SK-N-SH (cell line): ENCODE data around the gene DEPDC5. TPM values are rescaled to one million over a fixed set of nuclear protein-coding genes. Genes with fewer than 3 reads are reported as not detected.

Source experiments
- CTCF ChIA-PET: fragments of 300-600, 350-600 bp; formaldehyde crosslinking; extraction: SDS; loops from one replicate; lab custom pipeline; 2021; lab: Yijun Ruan, JAX
- POLR2A ChIA-PET: fragments of 350-600 bp; sonication (Branson Sonifier 250); formaldehyde crosslinking; extraction: SDS; loops from one replicate; lab custom pipeline; 2020; ENCODE audit warnings: antibody characterized with exemption, inconsistent platforms; lab: Yijun Ruan, JAX
- DNase-seq: peaks from one replicate; pipeline ENCODE4 v3.0.0; 2012
- H2AFZ ChIP-seq: fragments of 200-600 bp; sonication (generic); 2 replicates; pipeline ENCODE4 v1.8.1; 2016; ENCODE audit warnings: antibody characterized with exemption, mild to moderate bottlenecking, low read depth
- H3F3A ChIP-seq: fragments of 200-600 bp; sonication (generic); replicated peaks from 2 replicates; pipeline ENCODE3; 2016; ENCODE audit warnings: antibody characterized with exemption, mild to moderate bottlenecking; ENCODE audit not compliant: insufficient read depth
- H3K27ac ChIP-seq, 2 experiments: fragments of 200-500 bp in 1 of 2; fragments of 200-600 bp in 1 of 2; sonication (Bioruptor generic) in 1 of 2; sonication (generic), shearing (Covaris generic) in 1 of 2; 2 replicates each; pipeline versions ENCODE4 v1.5.1 to v1.6.1; 2014 to 2016; ENCODE audit warnings: low read depth in 2 of 2, inconsistent platforms in 1 of 2, low read length in 1 of 2, mild to moderate bottlenecking in 1 of 2, mixed read lengths in 1 of 2
- H3K27me3 ChIP-seq: fragments of 200-600 bp; sonication (generic), shearing (Covaris generic); 2 replicates; pipeline ENCODE4 v1.6.1; 2016; ENCODE audit warnings: mixed run types; ENCODE audit not compliant: insufficient read depth
- H3K36me3 ChIP-seq, 2 experiments: fragments of 200-500 bp in 1 of 2; fragments of 200-600 bp in 1 of 2; sonication (Bioruptor generic) in 1 of 2; sonication (generic) in 1 of 2; replicated peaks in 1 of 2; 2 replicates each; pipeline versions ENCODE3 to v1.5.1; 2014 to 2016; ENCODE audit warnings: low read length in 1 of 2, mild to moderate bottlenecking in 1 of 2; ENCODE audit not compliant: insufficient read depth in 2 of 2, control insufficient read depth in 1 of 2
- H3K4me1 ChIP-seq, 2 experiments: fragments of 200-500 bp in 1 of 2; fragments of 200-600 bp in 1 of 2; sonication (Bioruptor generic) in 1 of 2; sonication (generic), shearing (Covaris generic) in 1 of 2; 2 replicates each; pipeline versions ENCODE4 v1.5.1 to v1.6.1; 2014 to 2016; ENCODE audit warnings: low read depth in 1 of 2, low read length in 1 of 2, mixed run types in 1 of 2; ENCODE audit not compliant: insufficient read depth in 2 of 2, control insufficient read depth in 1 of 2
- H3K4me2 ChIP-seq: fragments of 200-600 bp; sonication (generic), shearing (Covaris generic); 2 replicates; pipeline ENCODE4 v1.6.1; 2017; ENCODE audit warnings: mixed run types
- H3K4me3 ChIP-seq, 2 experiments: fragments of 200-500 bp in 1 of 2; fragments of 200-600 bp in 1 of 2; sonication (Bioruptor generic) in 1 of 2; sonication (generic), shearing (Covaris generic) in 1 of 2; 2 replicates each; pipeline versions ENCODE4 v1.5.1 to v1.8.1; 2014 to 2016; ENCODE audit warnings: low read depth in 2 of 2, inconsistent platforms in 1 of 2, low read length in 1 of 2, mild to moderate bottlenecking in 1 of 2, mixed read lengths in 1 of 2, moderate library complexity in 1 of 2
- H3K79me2 ChIP-seq: fragments of 200-600 bp; sonication (generic); 2 replicates; pipeline ENCODE4 v1.8.1; 2017; ENCODE audit warnings: mild to moderate bottlenecking; ENCODE audit not compliant: insufficient read depth
- H3K9ac ChIP-seq: fragments of 200-600 bp; sonication (generic); 2 replicates; pipeline ENCODE4 v1.6.1; 2017; ENCODE audit warnings: mixed run types
- H3K9me2 ChIP-seq: fragments of 200-600 bp; sonication (generic); 2 replicates; pipeline ENCODE4 v1.6.1; 2017; ENCODE audit warnings: mixed run types
- H3K9me3 ChIP-seq: fragments of 200-600 bp; sonication (generic); 2 replicates; pipeline ENCODE4 v1.6.1; 2017; ENCODE audit warnings: mixed run types, mild to moderate bottlenecking, moderate library complexity
- H4K20me1 ChIP-seq: fragments of 200-600 bp; sonication (generic); 2 replicates; pipeline ENCODE4 v1.6.1; 2017; ENCODE audit warnings: mild to moderate bottlenecking, mixed run types; ENCODE audit not compliant: insufficient read depth
- CHD2 ChIP-seq: fragments of 150-350 bp; IDR thresholded peaks from 2 replicates; pipeline ENCODE4 v1.6.1; 2018; ENCODE audit warnings: low read length; ENCODE audit not compliant: partially characterized antibody
- EP300 ChIP-seq, 2 experiments: IDR thresholded peaks; 2 replicates each; pipeline versions ENCODE4 v1.4.0 to v1.6.1; 2012; ENCODE audit warnings: borderline replicate concordance in 1 of 2, low read depth in 1 of 2, low read length in 1 of 2
- FOXM1 ChIP-seq: IDR thresholded peaks from 2 replicates; pipeline ENCODE4 v1.4.0; 2012; ENCODE audit warnings: low read depth, mild to moderate bottlenecking
- IRF3 ChIP-seq: fragments of 150-350 bp; IDR thresholded peaks from 2 replicates; pipeline ENCODE4 v1.6.1; 2016; ENCODE audit warnings: mild to moderate bottlenecking, low read depth, low read length
- MAX ChIP-seq: IDR thresholded peaks from 2 replicates; pipeline ENCODE4 v1.4.0; 2012; ENCODE audit warnings: low read depth
- MEF2A ChIP-seq: IDR thresholded peaks from 2 replicates; pipeline ENCODE4 v1.4.0; 2012; ENCODE audit warnings: low read depth, borderline replicate concordance
- NRF1 ChIP-seq: IDR thresholded peaks from 2 replicates; pipeline ENCODE4 v1.6.1; 2012; ENCODE audit warnings: low read depth, mild to moderate bottlenecking, low read length
- REST ChIP-seq: IDR thresholded peaks from 2 replicates; pipeline ENCODE4 v1.6.1; 2012; ENCODE audit warnings: mild to moderate bottlenecking, low read depth, low read length, moderate library complexity
- RXRA ChIP-seq: IDR thresholded peaks from 2 replicates; pipeline ENCODE4 v1.4.0; 2012; ENCODE audit warnings: low read depth, mild to moderate bottlenecking, borderline replicate concordance
- TAF1 ChIP-seq: IDR thresholded peaks from 2 replicates; pipeline ENCODE4 v1.6.1; 2012; ENCODE audit warnings: low read depth, mild to moderate bottlenecking, low read length, moderate library complexity, borderline replicate concordance
- TCF12 ChIP-seq: IDR thresholded peaks from 2 replicates; pipeline ENCODE4 v1.4.0; 2012
- USF1 ChIP-seq: IDR thresholded peaks from 2 replicates; pipeline ENCODE4 v1.4.0; 2012; ENCODE audit warnings: low read depth, borderline replicate concordance
- USF2 ChIP-seq: fragments of 150-350 bp; IDR thresholded peaks from 2 replicates; pipeline ENCODE4 v1.6.1; 2017; ENCODE audit warnings: antibody characterized with exemption, low read length, low read depth, borderline replicate concordance
- WGBS: methylation state at CpG from one replicate; pipeline ENCODE4 v1.1.6; 2017; ENCODE audit warnings: low lambda C conversion rate; 5-methylcytosine and 5-hydroxymethylcytosine counted together
- polyA plus RNA-seq, 3 experiments: library from polyadenylated mRNA; depleted of rRNA; stranded (reverse); fragments of >200 nt; gene quantifications; 2 replicates each; pipeline ENCODE4 v1.2.3, GENCODE V29; 2012

The DEPDC5 gene
- polyA plus RNA-seq, 1 of the 3 experiments (the other 2 are of a cell fraction), result 7.8 TPM

- Histone ChIP-seq H4K20me1 (no peaks in the 10 kb centered on the region), H3K9ac (no peak overlapping the region), H3K4me1 (peaks cover 0 to 15% of the 10 kb centered on the region in 2 experiments; a peak in 1 of 4 replicates)
- CTCF ChIA-PET, result interaction anchor here (1.2 kb wide), 1 partner anchor 26 kb away, joined by 3 read pairs; no protein-coding TSS in a partner anchor
- POLR2A ChIA-PET, result no interaction called here
- no peak for TF ChIP-seq USF2
- no peak for TF ChIP-seq MEF2A
- no peak for TF ChIP-seq REST
- no peak for TF ChIP-seq IRF3
- no peak for TF ChIP-seq TAF1
- no peak for TF ChIP-seq RXRA
- TF ChIP-seq EP300 (IDR thresholded peaks at IDR 0.05; ENCODE audit: borderline replicate concordance in 1 of 2, low read depth in 1 of 2, low read length in 1 of 2), result no peak
- no peak for TF ChIP-seq USF1
- no peak for TF ChIP-seq FOXM1
- no peak for TF ChIP-seq TCF12
- TF ChIP-seq CHD2, result no peak
- no peak for TF ChIP-seq NRF1
- TF ChIP-seq MAX, result no peak
- TF ChIP-seq, all 33 proteins: peak for 0
- Histone ChIP-seq H3K4me2 (no peak overlapping the region), H2AFZ (no peak overlapping the region), H3K27me3 (no peaks in the 10 kb centered on the region), H3K36me3 (no peaks in the 10 kb centered on the region), H3K9me2 (no peaks in the 10 kb centered on the region), H3F3A (no peaks in the 10 kb centered on the region), H3K9me3 (no peaks in the 10 kb centered on the region), H3K79me2 (no peaks in the 10 kb centered on the region), H3K27ac (no peak overlapping the region), H3K4me3 (no peak overlapping the region)
- no peak for DNase-seq
- WGBS, result 92% methylated on average over 3 of the region's 3 CpGs
Measured at GRCh38 chr22:31921106-31921505, 167.3 kb downstream of the DEPDC5 start.
